ENCODE results near the gene NCAM1.
A peak's percentile ranks its signal among the peaks of the same experiment; 100 is the strongest.

NCAM1 gene

DNA sequence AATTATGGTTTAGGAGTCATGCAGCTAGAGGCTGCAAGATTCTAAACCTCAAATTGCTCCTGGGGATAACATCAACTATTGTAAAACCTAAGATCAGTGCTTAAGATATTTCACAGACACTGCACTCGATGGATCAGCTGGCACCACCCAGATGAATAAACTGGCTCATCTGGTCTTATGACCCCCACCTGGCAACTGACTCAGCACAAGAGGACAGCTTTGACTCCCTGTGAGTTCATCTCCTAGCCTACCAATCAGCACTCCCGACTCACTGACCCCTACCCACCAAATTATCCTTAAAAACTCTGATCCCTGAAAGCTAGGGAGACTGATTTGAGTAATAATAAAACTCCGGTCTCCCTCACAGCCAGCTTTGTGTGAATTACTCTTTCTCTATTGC is 352.4 kb downstream of the NCAM1 start:
- no peak for DNase-seq (ENCODE audit: low read depth)

DNA sequence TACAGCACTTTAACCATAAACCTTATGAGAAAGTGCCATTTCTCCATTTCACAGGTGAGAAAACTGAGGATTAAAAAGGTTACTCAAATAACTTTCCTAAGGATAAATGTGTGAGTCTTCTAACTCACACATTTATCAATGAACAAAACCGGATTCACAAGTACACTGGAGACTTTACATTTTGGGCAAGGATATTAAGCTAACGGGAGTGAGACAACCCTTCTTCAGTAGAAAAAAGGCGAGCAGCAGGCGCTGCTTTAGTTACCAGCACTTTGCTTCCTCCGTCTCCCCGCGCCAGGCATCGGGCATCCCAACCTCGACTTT is 352.8 kb downstream of the NCAM1 start:
- DNase-seq (ENCODE audit: low read depth), result no peak

DNA sequence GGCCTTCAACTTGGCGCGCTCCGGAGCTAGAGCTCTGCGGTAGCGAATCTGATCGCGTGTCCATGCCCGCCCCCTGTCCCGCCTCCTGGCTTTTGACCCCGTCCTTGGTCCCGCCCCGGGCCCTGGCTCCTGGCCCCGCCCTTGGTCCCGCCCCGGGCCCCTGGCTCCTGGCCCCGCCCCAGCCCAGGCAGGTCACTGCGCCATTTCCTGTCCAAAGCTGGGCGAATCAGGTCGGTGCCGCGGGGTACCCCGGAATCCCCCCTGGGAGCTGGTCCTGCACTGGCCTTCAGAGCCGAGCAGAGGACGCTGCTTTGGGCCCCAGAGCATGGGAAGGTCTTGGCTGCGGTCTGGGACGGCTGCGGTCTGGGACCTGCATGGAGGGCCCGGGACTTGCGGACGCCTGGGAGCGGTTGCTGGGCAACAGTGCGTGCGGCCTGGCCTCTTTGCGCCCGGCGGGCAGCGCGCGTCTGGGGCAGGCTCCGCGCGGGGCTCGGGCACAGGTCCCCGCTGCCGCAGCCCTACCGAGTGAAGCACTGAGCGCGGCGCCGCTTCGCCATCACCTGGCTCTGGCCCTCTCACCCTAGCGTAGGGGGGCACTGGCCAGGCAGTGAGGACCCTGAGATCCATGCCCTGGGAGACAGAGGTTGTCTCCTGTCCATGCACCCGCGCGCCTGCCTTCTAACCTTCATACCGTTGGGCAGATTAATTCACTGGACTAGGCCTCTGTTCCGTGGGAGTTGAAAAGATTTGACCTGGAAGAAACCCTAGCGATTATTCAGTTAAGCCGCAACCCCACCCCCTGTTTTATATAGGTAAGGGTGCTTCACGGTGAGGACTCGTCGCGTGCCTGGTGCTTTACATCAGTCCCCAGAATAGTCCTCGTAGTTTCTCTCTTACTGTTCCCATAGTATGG is 353.4 kb downstream of the NCAM1 start, which contains the start of gene TTC12:
TTC12 (plus strand) TSS at position 195 of the 913 bp plus-strand sequence. CDS start 1,675 bp downstream, outside the sequence.
- peak; percentile 82 for DNase-seq (ENCODE audit: low read depth)

- DNase-seq (ENCODE audit: low read depth), result no peak
These were observed 354.6 kb downstream of the NCAM1 start for GRCh38 chr11:113315811-113316210.

GRCh38 chr11:113316256-113316655 is 355.0 kb downstream of the NCAM1 start:
- no peak for DNase-seq (ENCODE audit: low read depth)

- DNase-seq (ENCODE audit: low read depth), result no peak
These were observed 356.1 kb downstream of the NCAM1 start for GRCh38 chr11:113317339-113317738.

- no peak for DNase-seq (ENCODE audit: low read depth)
These were observed 357.9 kb downstream of the NCAM1 start for GRCh38 chr11:113319085-113319484.

GRCh38 chr11:113322158-113322557 is 360.9 kb downstream of the NCAM1 start:
- no peak for DNase-seq (ENCODE audit: low read depth)

DNA sequence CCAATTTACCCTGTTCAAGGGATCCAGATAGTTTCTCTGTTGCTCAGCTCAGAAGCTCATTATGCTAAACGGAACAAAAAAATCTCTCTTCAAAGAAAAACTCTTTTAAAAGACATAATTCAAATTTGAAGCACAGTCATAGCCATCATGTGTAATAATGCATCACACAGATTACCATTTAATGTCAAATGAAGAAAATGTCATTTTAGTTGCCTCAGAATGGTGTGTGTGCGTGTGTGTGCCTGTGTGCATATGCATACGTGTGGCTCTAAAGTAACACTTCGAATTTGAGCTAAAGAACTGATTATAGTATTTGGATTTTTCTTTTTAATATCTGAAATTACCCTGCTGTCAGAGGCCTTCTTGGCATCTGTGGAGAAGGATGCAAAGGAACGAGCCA is 363.0 kb downstream of the NCAM1 start:
- DNase-seq (ENCODE audit: low read depth), result no peak

All from stimulated activated CD8-positive, alpha-beta memory T cell treated with anti-CD3 and anti-CD28 coated beads, Interleukin-15, amount 100 ng/mL, for 1 hour (primary cell).